GM18858 (cell line): Measurements from ENCODE around the gene CYFIP2.

Experiments
- ATAC-seq: cut with Tn5 transposase; IDR thresholded peaks from one replicate; pipeline ENCODE4 v1.9.1; 2021; ENCODE audit not compliant: unreplicated experiment

Gene CYFIP2

GRCh38 chr5:157312492-157312891, 46.6 kb downstream of the CYFIP2 start:
- ATAC-seq, result peak; percentile 90

GRCh38 chr5:157322581-157322980, 56.7 kb downstream of the CYFIP2 start:
- ATAC-seq, result no peak

GRCh38 chr5:157323107-157323706, 57.3 kb downstream of the CYFIP2 start:
- ATAC-seq, result no peak

GRCh38 chr5:157324237-157324636, 58.3 kb downstream of the CYFIP2 start:
- no peak for ATAC-seq

- ATAC-seq, result no peak
These were observed 60.6 kb downstream of the CYFIP2 start for GRCh38 chr5:157326440-157327005.

GRCh38 chr5:157327771-157328170, 61.8 kb downstream of the CYFIP2 start:
- ATAC-seq, result no peak

- ATAC-seq, result peak; percentile 91
These were observed 62.5 kb downstream of the CYFIP2 start for GRCh38 chr5:157328277-157328912.

- ATAC-seq, result no peak
These were observed 65.9 kb downstream of the CYFIP2 start for GRCh38 chr5:157331807-157332206.

- ATAC-seq, result no peak
These were observed 69.9 kb downstream of the CYFIP2 start for GRCh38 chr5:157335534-157336422.

GRCh38 chr5:157336423-157336744, 70.5 kb downstream of the CYFIP2 start:
- ATAC-seq, result no peak

- no peak for ATAC-seq
These were observed 73.5 kb downstream of the CYFIP2 start for GRCh38 chr5:157339409-157339808.

- ATAC-seq, result no peak
These were observed 77.0 kb downstream of the CYFIP2 start for GRCh38 chr5:157342822-157343402.

- no peak for ATAC-seq
These were observed 78.2 kb downstream of the CYFIP2 start for GRCh38 chr5:157343842-157344790.

GRCh38 chr5:157345067-157345466, 79.1 kb downstream of the CYFIP2 start:
- no peak for ATAC-seq

- ATAC-seq, result no peak
These were observed 79.6 kb downstream of the CYFIP2 start for GRCh38 chr5:157345485-157345884.

- no peak for ATAC-seq
These were observed 81.6 kb downstream of the CYFIP2 start for GRCh38 chr5:157347301-157348048.

GRCh38 chr5:157348049-157348400, 82.1 kb downstream of the CYFIP2 start:
- no peak for ATAC-seq

GRCh38 chr5:157350939-157351801, 85.2 kb downstream of the CYFIP2 start:
- ATAC-seq, result peak; percentile 80

- ATAC-seq, result no peak
These were observed 85.8 kb downstream of the CYFIP2 start for GRCh38 chr5:157351802-157352092.
